ENCODE data around the gene SH3BP2.

DNA sequence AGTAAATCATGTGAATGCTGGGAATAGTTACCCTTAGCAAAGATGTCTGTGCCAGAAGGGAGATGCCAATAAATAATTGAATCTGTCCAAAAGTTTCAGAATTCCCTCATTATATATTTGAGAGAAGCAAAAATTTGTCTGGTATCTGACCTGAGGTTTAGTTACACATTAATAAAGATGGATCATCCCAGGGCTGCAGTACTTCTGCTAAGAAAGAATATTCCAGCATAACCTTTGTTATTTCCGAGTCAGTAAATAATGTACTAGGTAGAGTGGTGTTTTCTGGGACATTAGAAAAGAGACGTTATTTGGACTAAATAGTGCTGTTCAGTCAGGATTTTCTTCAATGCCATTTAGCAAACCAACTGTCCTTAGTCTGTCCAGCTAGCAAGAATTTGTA lies 77.2 kb downstream of the SH3BP2 start:
- TF ChIP-seq, protein P1, sequence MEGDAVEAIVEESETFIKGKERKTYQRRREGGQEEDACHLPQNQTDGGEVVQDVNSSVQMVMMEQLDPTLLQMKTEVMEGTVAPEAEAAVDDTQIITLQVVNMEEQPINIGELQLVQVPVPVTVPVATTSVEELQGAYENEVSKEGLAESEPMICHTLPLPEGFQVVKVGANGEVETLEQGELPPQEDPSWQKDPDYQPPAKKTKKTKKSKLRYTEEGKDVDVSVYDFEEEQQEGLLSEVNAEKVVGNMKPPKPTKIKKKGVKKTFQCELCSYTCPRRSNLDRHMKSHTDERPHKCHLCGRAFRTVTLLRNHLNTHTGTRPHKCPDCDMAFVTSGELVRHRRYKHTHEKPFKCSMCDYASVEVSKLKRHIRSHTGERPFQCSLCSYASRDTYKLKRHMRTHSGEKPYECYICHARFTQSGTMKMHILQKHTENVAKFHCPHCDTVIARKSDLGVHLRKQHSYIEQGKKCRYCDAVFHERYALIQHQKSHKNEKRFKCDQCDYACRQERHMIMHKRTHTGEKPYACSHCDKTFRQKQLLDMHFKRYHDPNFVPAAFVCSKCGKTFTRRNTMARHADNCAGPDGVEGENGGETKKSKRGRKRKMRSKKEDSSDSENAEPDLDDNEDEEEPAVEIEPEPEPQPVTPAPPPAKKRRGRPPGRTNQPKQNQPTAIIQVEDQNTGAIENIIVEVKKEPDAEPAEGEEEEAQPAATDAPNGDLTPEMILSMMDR (conservative IDR thresholded peaks at IDR 0.05): no peak
- TF ChIP-seq EZH2 (IDR thresholded peaks at IDR 0.05; ENCODE audit: low read depth): no peak

Measured in PC-9 (cell line).